Endothelial cell of coronary artery (primary cell): ENCODE results near the gene TMUB1. TPM values are rescaled to one million over a fixed set of nuclear protein-coding genes. Genes with fewer than 3 reads are reported as not detected.

ENCODE experiments used
- total RNA-seq: library from RNA; depleted of rRNA; stranded (reverse); fragments of >200 nt; gene quantifications from 2 replicates; pipeline ENCODE4 v1.2.3, GENCODE V29; 2014

The TMUB1 gene
- 12.1 and 16.7 TPM in 2 replicates for total RNA-seq

DNA sequence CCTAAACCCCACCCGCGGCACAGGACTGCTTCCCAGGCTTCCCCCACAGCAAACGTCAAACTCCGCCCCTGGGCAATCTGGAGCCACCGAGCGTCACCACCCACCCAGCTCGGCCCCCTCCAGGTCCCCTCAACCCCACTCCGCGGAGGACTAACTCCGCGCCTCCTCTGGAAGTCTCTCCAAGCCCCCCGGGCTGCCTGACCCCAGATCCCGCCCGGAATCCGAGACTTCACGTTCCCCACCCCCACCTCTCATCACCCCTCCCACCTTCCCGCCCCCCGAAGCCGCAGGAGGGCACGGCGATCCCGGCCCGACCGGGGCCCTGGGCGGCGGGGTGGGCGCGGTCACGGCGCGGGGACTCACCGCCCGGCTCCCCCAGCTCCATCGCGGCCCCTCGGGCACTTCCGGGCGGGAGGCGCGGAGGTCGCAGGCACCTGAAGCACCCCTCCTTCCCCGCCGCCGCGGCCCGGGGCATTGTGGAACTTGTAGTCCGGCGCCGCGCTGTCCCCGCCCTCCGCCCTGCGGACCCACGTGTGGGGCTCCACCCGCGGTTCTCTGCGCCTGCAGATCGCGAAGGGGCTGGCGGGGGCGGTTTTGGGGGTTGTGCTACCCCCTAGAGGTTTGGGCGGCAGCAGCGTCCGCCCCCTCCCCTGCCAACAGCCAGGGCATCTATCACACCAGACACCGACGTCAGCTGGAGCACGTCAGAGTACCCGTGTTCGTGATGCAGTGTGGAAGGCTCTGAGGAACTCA, at the start of gene TMUB1:
TMUB1 (minus strand) TSS at position 423 of the 753 bp plus-strand sequence. CDS start 930 bp downstream, outside the sequence.

DNA sequence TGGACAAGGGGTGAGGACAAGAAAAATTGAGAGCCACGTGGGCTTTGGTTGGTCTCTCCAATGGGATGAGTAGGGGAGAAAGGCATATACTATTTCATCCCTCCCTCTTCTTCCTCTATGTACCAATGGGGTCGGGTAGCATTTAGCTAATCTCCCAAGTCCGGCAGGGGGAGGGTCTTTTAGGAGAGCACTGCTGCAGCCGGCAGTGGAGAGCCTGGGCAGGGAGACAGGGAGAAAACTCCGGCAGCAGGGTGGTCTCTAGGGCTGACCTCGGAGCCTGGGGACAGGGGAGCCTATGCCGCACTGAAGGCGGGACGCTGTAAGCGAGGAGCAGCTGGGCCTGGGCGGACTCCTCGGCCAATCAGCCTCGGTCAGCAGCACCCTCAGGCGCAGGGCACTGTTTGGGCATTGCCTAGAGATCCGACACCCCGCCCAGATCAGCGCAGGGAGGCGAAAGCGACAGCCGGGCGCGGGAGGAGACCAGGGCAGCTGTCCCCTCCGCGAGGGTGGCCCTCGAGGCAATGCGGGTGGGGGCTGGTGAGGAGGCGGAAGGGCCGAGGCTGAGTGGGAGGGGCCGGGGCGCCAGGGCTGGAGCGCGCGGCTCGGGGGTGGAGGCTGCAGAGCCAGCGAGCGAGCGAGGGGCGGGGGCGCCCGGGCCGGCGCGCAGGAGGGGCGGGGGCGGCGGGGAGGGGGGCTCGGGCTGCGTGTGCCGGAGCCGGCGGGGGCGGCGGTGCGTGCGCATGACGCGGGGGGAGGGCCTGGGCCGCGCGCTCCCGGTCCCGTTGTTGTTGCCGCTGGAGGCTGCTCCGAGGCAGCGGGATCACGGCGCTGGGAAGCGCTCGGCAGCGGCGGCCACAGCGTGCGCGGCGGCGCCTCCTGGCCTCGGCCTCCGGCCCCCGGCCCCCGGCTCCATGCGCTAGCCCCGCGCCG, 2.7 kb upstream of the TMUB1 start, which contains the start of gene AGAP3:
AGAP3 (plus strand) TSS at position 785 of the 930 bp plus-strand sequence. CDS start 267 bp downstream, outside the sequence.

DNA sequence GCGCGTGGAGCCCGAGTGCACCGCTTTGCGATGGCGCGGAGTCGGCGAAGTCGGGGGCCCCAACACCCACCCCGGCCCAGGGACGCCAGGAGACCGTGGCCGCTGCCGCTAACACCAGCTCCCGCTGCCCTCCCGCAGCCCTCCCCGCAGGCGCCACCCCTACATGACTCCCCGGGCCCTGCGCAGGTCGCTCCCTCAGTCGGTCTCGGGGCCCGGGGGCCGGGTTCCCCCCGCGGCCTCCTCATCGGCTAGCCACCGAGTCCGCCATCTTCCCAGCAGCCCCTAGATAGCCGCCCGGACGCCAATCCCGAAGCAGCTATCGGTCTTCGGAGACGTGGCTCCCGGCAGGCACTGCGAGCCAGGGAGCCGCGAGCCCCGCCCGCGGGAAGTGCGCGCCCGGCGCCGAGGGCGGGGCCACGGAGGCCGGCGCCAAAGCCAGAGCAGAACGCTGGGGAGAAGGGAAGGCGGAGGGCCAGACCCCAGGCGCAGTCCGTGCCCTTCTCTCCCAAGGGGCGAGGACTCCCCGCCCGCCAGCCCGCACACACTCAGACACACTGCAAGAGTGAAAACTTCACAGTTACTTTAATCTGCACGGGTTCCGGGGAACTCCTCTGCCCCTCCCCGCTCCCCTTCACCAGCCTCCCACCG, 2.6 kb downstream of the TMUB1 start, which contains the start of gene FASTK:
FASTK (minus strand) TSS at position 288 of the 648 bp plus-strand sequence; CDS start at position 245, 43 bp downstream.

DNA sequence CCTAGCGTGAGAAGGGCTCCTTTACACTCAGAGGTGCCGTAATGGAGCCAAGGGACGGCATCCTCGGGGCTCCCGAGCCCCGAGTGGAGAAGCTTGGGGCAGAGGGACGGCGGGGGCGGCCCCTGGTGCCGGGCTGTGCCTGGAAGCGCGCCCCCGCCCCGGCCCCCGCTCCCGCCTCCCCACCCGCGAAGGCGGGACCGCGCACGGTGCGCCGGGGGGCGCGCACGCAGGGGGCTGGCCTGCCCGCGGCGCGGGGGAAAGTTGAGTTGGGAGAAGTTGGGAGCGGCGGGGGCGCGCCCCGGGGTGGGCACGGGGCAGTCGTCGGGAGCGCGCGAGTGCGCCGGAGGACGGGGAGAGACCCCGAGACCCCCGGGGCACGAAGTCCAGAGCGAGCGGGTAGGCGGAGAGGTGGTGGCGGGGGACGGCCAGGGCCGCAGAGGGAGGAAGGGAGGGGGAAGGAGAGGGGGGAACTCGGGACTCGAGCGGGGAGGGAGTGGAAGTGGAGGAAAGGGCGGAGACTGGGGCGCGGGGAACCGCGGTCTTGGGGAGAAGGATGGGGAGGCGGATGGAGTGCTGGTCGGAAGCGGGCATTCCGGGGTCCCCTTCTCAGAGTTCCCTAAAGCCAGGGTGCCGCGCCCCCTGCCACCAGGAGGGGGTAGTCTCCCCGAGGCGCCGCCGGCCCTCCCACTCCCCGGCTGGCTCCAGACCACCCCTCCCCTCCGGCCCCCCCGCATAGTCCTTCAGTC, 23.8 kb downstream of the TMUB1 start, which contains the start of gene SLC4A2:
SLC4A2 (plus strand) TSS at position 223 of the 746 bp plus-strand sequence. CDS start 2,399 bp downstream, outside the sequence.

GRCh38 chr7:151057506-151057988, 25.7 kb downstream of the TMUB1 start, which contains the start of gene CDK5:
CDK5 (minus strand) TSS chr7:151057897; CDS start chr7:151057848, 49 bp downstream.

DNA sequence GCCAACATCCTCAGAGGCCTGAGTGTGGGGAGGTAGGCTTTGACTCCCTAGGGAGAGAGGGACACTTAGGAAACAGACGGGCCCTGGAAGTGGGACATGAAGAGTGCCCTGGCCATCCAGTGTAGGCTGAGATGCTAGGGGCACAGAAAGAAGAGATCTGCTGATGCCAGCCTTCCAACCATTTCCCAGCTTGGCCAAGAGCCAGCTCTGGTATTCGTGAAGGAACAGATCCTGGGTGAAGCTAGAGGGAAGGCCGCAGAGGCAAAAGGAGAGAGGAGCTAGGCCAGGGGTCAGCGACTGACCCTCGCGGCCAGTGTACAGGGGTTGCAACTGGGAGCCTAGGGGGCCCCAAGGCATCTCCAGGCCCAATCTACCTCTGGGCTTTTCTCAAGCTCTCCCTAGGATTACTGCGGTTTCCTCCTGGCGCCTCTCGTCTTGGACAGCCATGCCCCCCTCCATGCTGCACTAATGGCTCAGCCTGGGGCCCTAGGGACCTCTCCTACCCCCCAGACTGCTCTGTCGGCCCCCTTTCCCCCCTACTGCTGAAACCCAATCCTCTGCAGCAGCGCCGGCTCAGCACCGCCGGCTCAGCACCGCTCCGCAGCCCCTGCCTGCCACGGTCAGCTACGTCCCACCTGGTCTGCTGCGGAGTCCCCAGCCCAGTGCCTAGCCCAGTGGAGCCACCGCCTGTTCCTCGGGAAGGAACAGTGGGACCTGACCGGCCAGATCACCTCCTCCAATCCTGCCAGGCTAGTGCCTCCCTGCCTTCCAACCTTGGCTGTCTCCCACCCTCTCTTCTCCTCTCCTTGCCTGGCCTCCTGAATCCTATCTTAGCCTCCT, 35.1 kb downstream of the TMUB1 start, which contains the start of gene ASIC3:
ASIC3 (plus strand) TSS at position 556 of the 840 bp plus-strand sequence. CDS start 355 bp downstream, outside the sequence.

Other genes starting within 250 kb of the TMUB1 start
- not detected in 2 replicates for gene AOC1, start 231.0 kb downstream of the TMUB1 start, total RNA-seq
- under 0.01 TPM in 1 of 2 replicates, not detected in the other for gene KCNH2, start 105.2 kb downstream of the TMUB1 start, total RNA-seq
- gene NOS3, start 92.5 kb downstream of the TMUB1 start, total RNA-seq: 33.9 and 54.8 TPM in 2 replicates
- 0.09 and 0.19 TPM in 2 replicates for gene ATG9B, start 59.0 kb downstream of the TMUB1 start, total RNA-seq
- gene ABCB8, start 55.0 kb downstream of the TMUB1 start, total RNA-seq: 22.5 and 22.7 TPM in 2 replicates
- not detected in 2 replicates for gene ASIC3, start 35.0 kb downstream of the TMUB1 start, total RNA-seq
- 24.8 and 33.5 TPM in 2 replicates for gene CDK5, start 25.6 kb downstream of the TMUB1 start, total RNA-seq
- 72.9 and 76.8 TPM in 2 replicates for gene SLC4A2, start 23.9 kb downstream of the TMUB1 start, total RNA-seq
- 50.7 and 57.6 TPM in 2 replicates for gene FASTK, start 2.7 kb downstream of the TMUB1 start, total RNA-seq
- gene AGAP3, start 3.0 kb upstream of the TMUB1 start, total RNA-seq: 50.9 and 52.5 TPM in 2 replicates
- not detected in 2 replicates for gene GBX1, start 84.2 kb upstream of the TMUB1 start, total RNA-seq
- not detected in 2 replicates for gene ASB10, start 103.8 kb upstream of the TMUB1 start, total RNA-seq
- not detected in 2 replicates for gene H2BK1, start 127.0 kb upstream of the TMUB1 start, total RNA-seq
- gene ABCF2, start 143.7 kb upstream of the TMUB1 start, total RNA-seq: 59.9 and 72.9 TPM in 2 replicates
- 45.7 and 74.4 TPM in 2 replicates for gene CHPF2, start 149.0 kb upstream of the TMUB1 start, total RNA-seq
- gene SMARCD3, start 165.2 kb upstream of the TMUB1 start, total RNA-seq: 4.1 and 8.1 TPM in 2 replicates